ENCODE results near the gene PLA2G2E. TPM values are rescaled to one million over a fixed set of nuclear protein-coding genes. Genes with fewer than 3 reads are reported as not detected.

Gene PLA2G2E
- total RNA-seq, 2 donors from 2014 or later, result not detected

- H3K4me3 ChIP-seq, result no peak overlapping the region
- DNase-seq, result no peak
Observed at GRCh38 chr1:19922015-19922688, 1.3 kb downstream of the PLA2G2E start.

GRCh38 chr1:19921310-19921709 lies 2.1 kb downstream of the PLA2G2E start:
- no peaks in the 10 kb centered on the region for H3K36me3 ChIP-seq
- H3K9me3 ChIP-seq, result no peaks in the 10 kb centered on the region
- intact Hi-C loops (cut with DNase I), result loop anchor here (5.0 kb wide), 1 partner anchor 576 kb away; no protein-coding TSS in a partner anchor
- H3K27ac ChIP-seq, result no peak overlapping the region
- peak; percentile 79 for DNase-seq
- no peaks in the 10 kb centered on the region for H3K27me3 ChIP-seq
- no peaks in the 10 kb centered on the region for H3K4me1 ChIP-seq
- TF ChIP-seq, protein P1, sequence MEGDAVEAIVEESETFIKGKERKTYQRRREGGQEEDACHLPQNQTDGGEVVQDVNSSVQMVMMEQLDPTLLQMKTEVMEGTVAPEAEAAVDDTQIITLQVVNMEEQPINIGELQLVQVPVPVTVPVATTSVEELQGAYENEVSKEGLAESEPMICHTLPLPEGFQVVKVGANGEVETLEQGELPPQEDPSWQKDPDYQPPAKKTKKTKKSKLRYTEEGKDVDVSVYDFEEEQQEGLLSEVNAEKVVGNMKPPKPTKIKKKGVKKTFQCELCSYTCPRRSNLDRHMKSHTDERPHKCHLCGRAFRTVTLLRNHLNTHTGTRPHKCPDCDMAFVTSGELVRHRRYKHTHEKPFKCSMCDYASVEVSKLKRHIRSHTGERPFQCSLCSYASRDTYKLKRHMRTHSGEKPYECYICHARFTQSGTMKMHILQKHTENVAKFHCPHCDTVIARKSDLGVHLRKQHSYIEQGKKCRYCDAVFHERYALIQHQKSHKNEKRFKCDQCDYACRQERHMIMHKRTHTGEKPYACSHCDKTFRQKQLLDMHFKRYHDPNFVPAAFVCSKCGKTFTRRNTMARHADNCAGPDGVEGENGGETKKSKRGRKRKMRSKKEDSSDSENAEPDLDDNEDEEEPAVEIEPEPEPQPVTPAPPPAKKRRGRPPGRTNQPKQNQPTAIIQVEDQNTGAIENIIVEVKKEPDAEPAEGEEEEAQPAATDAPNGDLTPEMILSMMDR (IDR thresholded peaks at IDR 0.05), result no peak
- no peak overlapping the region for H3K4me3 ChIP-seq
- no peak overlapping the region for H3K9ac ChIP-seq (ENCODE audit: low read depth in 2 of 2, low read length in 2 of 2)

More at GRCh38 chr1:19922015-19922688, 1.3 kb downstream of the PLA2G2E start:
- TF ChIP-seq, protein P1 (IDR thresholded peaks at IDR 0.05), result no peak
- Histone ChIP-seq H3K27me3 (no peaks in the 10 kb centered on the region), H3K9ac (ENCODE audit: low read depth in 2 of 2, low read length in 2 of 2) (no peak overlapping the region), H3K27ac (no peak overlapping the region), H3K4me1 (no peaks in the 10 kb centered on the region), H3K36me3 (no peaks in the 10 kb centered on the region), H3K9me3 (no peaks in the 10 kb centered on the region)
- intact Hi-C loops (cut with DNase I), result loop anchor here (5.0 kb wide), 1 partner anchor 575 kb away; no protein-coding TSS in a partner anchor

DNA sequence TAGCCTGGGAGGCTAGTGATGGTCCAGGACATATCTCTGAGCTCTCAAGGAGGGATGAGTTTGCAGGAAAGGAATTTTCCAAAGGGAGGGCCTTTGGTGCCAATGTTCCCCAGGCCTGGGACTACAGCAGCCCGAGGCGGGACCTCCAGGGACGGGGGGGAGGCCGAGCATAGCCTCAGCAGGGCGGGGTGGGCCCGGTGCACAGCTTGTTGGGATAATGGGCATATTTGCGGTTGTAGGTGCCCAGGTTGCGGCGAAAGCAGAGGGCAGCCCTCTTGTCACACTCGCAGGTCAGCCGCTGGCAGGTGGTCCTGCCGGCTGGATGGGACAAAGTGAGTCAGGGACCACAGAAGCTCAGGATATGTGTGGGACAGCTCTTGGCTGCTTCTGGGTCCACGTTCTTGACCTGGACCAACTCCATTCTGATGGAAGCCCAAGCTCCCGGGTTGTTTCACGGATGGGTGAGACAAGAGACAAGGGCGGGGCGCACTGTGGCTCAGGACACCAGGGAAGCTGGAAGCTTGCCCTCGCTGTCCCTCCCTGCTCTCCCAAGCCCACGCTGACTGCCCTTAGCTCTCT lies 3.2 kb downstream of the PLA2G2E start:
- TF ChIP-seq, protein P1 (IDR thresholded peaks at IDR 0.05), result no peak
- no peaks in the 10 kb centered on the region for H3K4me1 ChIP-seq
- no peak for DNase-seq
- intact Hi-C loops (cut with DNase I), result loop anchor here (5.0 kb wide), 1 partner anchor 577 kb away; no protein-coding TSS in a partner anchor
- no peak overlapping the region for H3K9ac ChIP-seq (ENCODE audit: low read depth in 2 of 2, low read length in 2 of 2)
- H3K36me3 ChIP-seq, result no peaks in the 10 kb centered on the region
- no peak overlapping the region for H3K27ac ChIP-seq
- no peaks in the 10 kb centered on the region for H3K9me3 ChIP-seq
- no peaks in the 10 kb centered on the region for H3K27me3 ChIP-seq
- H3K4me3 ChIP-seq, result no peak overlapping the region

DNA sequence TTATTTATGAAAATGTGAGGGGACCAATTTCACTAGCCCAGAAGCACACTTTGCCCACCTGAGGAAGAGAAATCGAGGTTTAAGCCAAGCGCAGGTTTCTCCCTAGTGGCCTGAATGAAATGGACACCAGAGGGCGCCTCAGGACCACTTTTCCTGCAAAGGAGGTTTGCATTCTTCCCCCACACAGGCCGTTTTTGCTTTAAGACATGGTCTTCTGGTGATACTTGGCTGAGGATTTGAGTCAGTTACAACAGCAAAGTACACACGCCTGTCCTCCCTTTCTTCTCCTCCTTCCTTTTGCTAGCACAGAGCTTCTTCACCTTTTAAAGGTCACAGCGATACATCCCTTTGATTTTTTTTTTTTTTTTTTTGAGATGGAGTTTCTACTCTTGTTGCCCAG lies 5.4 kb downstream of the PLA2G2E start:
- no peak overlapping the region for H3K9ac ChIP-seq (ENCODE audit: low read depth in 2 of 2, low read length in 2 of 2)
- H3K9me3 ChIP-seq, result no peaks in the 10 kb centered on the region
- TF ChIP-seq, protein P1 (IDR thresholded peaks at IDR 0.05), result peak; percentile 83
- H3K4me3 ChIP-seq, result no peak overlapping the region
- intact Hi-C loops (cut with DNase I), result loop anchor here (2.0 kb wide), 1 partner anchor 235 kb away; no protein-coding TSS in a partner anchor
- no peak overlapping the region for H3K27ac ChIP-seq
- no peaks in the 10 kb centered on the region for H3K4me1 ChIP-seq
- peaks cover 8% of the 10 kb centered on the region for H3K36me3 ChIP-seq
- DNase-seq, result peak; percentile 89
- no peaks in the 10 kb centered on the region for H3K27me3 ChIP-seq

DNA sequence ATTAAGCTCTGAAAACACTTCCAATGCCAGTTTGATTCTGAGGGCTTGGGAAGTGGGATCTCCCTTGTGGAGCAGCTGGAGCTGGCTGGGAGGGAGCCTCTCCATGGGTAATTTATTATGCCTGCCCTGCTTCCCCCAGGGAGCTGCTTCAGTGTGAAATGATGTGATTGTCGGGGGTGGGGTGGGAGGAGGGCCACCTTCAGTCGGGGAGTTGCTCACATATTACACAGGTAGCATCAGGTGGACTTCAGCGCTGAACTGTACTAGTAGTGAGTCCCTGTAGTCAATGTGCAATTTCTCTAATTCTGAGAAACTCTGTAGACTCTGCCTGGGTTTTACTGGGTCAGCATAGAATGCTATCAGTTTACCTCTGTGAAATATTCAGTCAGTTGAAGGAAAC lies 12.8 kb downstream of the PLA2G2E start:
- Histone ChIP-seq H3K4me3 (no peak overlapping the region), H3K27me3 (no peaks in the 10 kb centered on the region), H3K4me1 (no peaks in the 10 kb centered on the region), H3K9me3 (no peaks in the 10 kb centered on the region), H3K9ac (ENCODE audit: low read depth in 2 of 2, low read length in 2 of 2) (no peak overlapping the region), H3K27ac (no peak overlapping the region), H3K36me3 (peaks cover 18% of the 10 kb centered on the region)
- TF ChIP-seq, protein P1 (IDR thresholded peaks at IDR 0.05), result no peak
- no peak for DNase-seq
- intact Hi-C loops (cut with DNase I), result no loop called here
